ENCODE results near the gene SIVA1. TPM values are rescaled to one million over a fixed set of nuclear protein-coding genes. Genes with fewer than 3 reads are reported as not detected.

Gene SIVA1
- total and polyA plus RNA-seq, 9 of the 15 experiments (the other 6 are each of a cell fraction or from before 2014, with no cell fraction given): 4.2 to 186 (median 54.2) TPM

GRCh38 chr14:104788161-104788818, 35.3 kb downstream of the SIVA1 start:
- DNase-seq (ENCODE audit: extremely low read depth in 1 of 4, low spot score in 3 of 4): no peak
- 92% methylated on average over 7 of the region's 14 CpGs for WGBS (ENCODE audit: insufficient coverage, low coverage, missing lambda C conversion rate)
- Histone ChIP-seq H3K36me3 (ENCODE audit: control insufficient read depth, insufficient read depth, low read length) (peaks cover 62% of the 10 kb centered on the region; the same call in 1 of the 3 replicates), H3K9me1 (ENCODE audit: control insufficient read depth, insufficient read depth, low read length) (no peaks in the 10 kb centered on the region), H3K9ac (ENCODE audit: insufficient read depth in 1 of 2, low read depth in 2 of 2, low read length in 2 of 2) (peak overlapping the region in 1 of 2 experiments; percentile 52; a peak in 2 of 4 replicates), H3K9me3 (replicated peaks; ENCODE audit: control insufficient read depth, insufficient read depth, low read depth, low read length) (no peaks in the 10 kb centered on the region), H3K4me3 (no peak overlapping the region), H3K4me1 (replicated peaks in 1 of 2; ENCODE audit: control insufficient read depth in 2 of 2, insufficient read depth in 2 of 2, low read length in 2 of 2) (peaks cover under 1 to 59% of the 10 kb centered on the region in 2 experiments; a peak in 2 of 5 replicates), H2AFZ (ENCODE audit: low read depth, low read length) (no peak overlapping the region), H3K4me2 (ENCODE audit: insufficient read depth, low read length) (no peak overlapping the region), H3K27ac (ENCODE audit: extremely low read depth, low read depth, low read length) (no peak overlapping the region), H3K79me2 (ENCODE audit: control insufficient read depth, insufficient read depth, low read length) (peaks cover 33% of the 10 kb centered on the region), H3K27me3 (ENCODE audit: control insufficient read depth in 2 of 2, insufficient read depth in 2 of 2, low read length in 2 of 2) (no peaks in the 10 kb centered on the region), H4K20me1 (replicated peaks; ENCODE audit: control insufficient read depth, insufficient read depth, low read length) (peaks cover 6% of the 10 kb centered on the region; the same call in 1 of the 2 replicates)
- BruUV-seq (replicated peaks): no TSS peak
- ATAC-seq: no peak
- intact Hi-C loops (cut with micrococcal nuclease): no loop called here
- FAIRE-seq: no peak
- TF ChIP-seq RBFOX2 (IDR thresholded peaks at IDR 0.05; ENCODE audit: low read depth, low read length) (peak; percentile 23; the same call in 1 of the 2 replicates), DPF2 (IDR thresholded peaks at IDR 0.05) (no peak), PCBP2 (IDR thresholded peaks at IDR 0.05; ENCODE audit: low read depth, low read length, poor library complexity, severe bottlenecking) (no peak)
- TF ChIP-seq, protein P1, sequence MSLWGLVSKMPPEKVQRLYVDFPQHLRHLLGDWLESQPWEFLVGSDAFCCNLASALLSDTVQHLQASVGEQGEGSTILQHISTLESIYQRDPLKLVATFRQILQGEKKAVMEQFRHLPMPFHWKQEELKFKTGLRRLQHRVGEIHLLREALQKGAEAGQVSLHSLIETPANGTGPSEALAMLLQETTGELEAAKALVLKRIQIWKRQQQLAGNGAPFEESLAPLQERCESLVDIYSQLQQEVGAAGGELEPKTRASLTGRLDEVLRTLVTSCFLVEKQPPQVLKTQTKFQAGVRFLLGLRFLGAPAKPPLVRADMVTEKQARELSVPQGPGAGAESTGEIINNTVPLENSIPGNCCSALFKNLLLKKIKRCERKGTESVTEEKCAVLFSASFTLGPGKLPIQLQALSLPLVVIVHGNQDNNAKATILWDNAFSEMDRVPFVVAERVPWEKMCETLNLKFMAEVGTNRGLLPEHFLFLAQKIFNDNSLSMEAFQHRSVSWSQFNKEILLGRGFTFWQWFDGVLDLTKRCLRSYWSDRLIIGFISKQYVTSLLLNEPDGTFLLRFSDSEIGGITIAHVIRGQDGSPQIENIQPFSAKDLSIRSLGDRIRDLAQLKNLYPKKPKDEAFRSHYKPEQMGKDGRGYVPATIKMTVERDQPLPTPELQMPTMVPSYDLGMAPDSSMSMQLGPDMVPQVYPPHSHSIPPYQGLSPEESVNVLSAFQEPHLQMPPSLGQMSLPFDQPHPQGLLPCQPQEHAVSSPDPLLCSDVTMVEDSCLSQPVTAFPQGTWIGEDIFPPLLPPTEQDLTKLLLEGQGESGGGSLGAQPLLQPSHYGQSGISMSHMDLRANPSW (CRISPR knock-in tag; IDR thresholded peaks at IDR 0.05): no peak
- in situ Hi-C loops (cut with MboI): no loop called here
- ChIA-PET POLR2A (interaction anchor here (0.6 to 0.7 kb wide), 3 partner anchors 38 to 206 kb away, joined by 3 to 4 read pairs (median 3); no protein-coding TSS in a partner anchor), CTCF (ENCODE audit: low intra/inter-chr PET ratio) (no interaction called here)

Measured in K562 (cell line).